Adrenal gland (tissue), 5 donors: ENCODE measurements around the gene SEMA3A.

Source experiments
- POLR2A ChIP-seq, 2 donors: fragments of 450-650 bp; IDR thresholded peaks; one replicate each; pipeline ENCODE4 v1.6.1; 2017; ENCODE audit warnings: antibody characterized with exemption in 2 of 2, mild to moderate bottlenecking in 2 of 2, moderate library complexity in 1 of 2
- TF ChIP-seq, protein P1 (sequence below), 6 experiments: fragments of 450-650 bp in 4 of 6; fragments of 200-600 bp in 2 of 6; sonication (generic) in 1 of 6; IDR thresholded peaks; 1 replicate in 5 of 6; 2 replicates in 1 of 6; pipeline versions ENCODE4 v1.5.1 to v1.8.0; 2016 to 2021; ENCODE audit warnings: antibody characterized with exemption in 6 of 6, mild to moderate bottlenecking in 2 of 6, moderate library complexity in 1 of 6
- donor health status: DM: no; HTN: no; CAD: no.

DNA sequence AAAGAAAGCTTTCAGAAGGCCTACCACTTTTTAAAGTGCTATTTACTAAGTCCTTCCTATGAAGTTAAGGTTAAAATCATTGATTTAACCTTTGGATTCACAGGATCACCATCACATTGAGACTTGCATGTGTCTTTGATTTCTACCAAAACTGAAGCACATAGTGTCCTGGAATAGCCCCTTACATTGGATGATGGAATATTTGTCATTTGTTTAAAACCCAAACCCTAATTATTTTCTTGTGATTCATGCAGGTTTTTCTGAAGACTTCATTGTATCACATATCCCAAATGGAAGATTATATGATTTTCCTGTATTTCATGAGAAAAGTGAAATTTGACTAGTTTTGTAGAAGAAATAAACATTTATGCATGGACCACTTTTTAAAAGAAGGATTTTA is 3.3 kb downstream of the SEMA3A start:
- TF ChIP-seq, protein P1, sequence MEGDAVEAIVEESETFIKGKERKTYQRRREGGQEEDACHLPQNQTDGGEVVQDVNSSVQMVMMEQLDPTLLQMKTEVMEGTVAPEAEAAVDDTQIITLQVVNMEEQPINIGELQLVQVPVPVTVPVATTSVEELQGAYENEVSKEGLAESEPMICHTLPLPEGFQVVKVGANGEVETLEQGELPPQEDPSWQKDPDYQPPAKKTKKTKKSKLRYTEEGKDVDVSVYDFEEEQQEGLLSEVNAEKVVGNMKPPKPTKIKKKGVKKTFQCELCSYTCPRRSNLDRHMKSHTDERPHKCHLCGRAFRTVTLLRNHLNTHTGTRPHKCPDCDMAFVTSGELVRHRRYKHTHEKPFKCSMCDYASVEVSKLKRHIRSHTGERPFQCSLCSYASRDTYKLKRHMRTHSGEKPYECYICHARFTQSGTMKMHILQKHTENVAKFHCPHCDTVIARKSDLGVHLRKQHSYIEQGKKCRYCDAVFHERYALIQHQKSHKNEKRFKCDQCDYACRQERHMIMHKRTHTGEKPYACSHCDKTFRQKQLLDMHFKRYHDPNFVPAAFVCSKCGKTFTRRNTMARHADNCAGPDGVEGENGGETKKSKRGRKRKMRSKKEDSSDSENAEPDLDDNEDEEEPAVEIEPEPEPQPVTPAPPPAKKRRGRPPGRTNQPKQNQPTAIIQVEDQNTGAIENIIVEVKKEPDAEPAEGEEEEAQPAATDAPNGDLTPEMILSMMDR (IDR thresholded peaks at IDR 0.05) = no peak
- no peak for TF ChIP-seq POLR2A (IDR thresholded peaks at IDR 0.05)
